ENCODE measurements around the gene AGAP9. TPM values are rescaled to one million over a fixed set of nuclear protein-coding genes. Genes with fewer than 3 reads are reported as not detected.
"Not testable (repeated sequence)": the region's sequence is repeated elsewhere in the genome, so short reads cannot be mapped to it uniquely, and the experiment has no call there.

Gene AGAP9
- total RNA-seq = 2.0 TPM

GRCh38 chr10:47523475-47523874 lies at the start of gene AGAP9:
TSS of gene AGAP9 (minus strand) at chr10:47523638. CDS start at chr10:47523526, 112 bp downstream.
- not testable (repeated sequence) for DNase-seq

GRCh38 chr10:47571138-47571912 lies 47.9 kb upstream of the AGAP9 start:
- DNase-seq = not testable (repeated sequence)

GRCh38 chr10:47566757-47567156 lies 43.3 kb upstream of the AGAP9 start:
- DNase-seq = not testable (repeated sequence)

GRCh38 chr10:47566108-47566699 lies 42.8 kb upstream of the AGAP9 start:
- DNase-seq = not testable (repeated sequence)

GRCh38 chr10:47565517-47565920 lies 42.1 kb upstream of the AGAP9 start:
- DNase-seq = not testable (repeated sequence)

GRCh38 chr10:47564953-47565352 lies 41.5 kb upstream of the AGAP9 start:
- DNase-seq = not testable (repeated sequence)

GRCh38 chr10:47564318-47564717 lies 40.9 kb upstream of the AGAP9 start:
- DNase-seq = not testable (repeated sequence)

GRCh38 chr10:47560452-47560851 lies 37.0 kb upstream of the AGAP9 start:
- DNase-seq = not testable (repeated sequence)

GRCh38 chr10:47559718-47560308 lies 36.4 kb upstream of the AGAP9 start:
- DNase-seq = not testable (repeated sequence)

GRCh38 chr10:47558109-47558508 lies 34.7 kb upstream of the AGAP9 start:
- not testable (repeated sequence) for DNase-seq

GRCh38 chr10:47557616-47558015 lies 34.2 kb upstream of the AGAP9 start:
- DNase-seq = not testable (repeated sequence)

GRCh38 chr10:47555334-47555733 lies 31.9 kb upstream of the AGAP9 start:
- not testable (repeated sequence) for DNase-seq

- not testable (repeated sequence) for DNase-seq
Observed at GRCh38 chr10:47554552-47554951, 31.1 kb upstream of the AGAP9 start.

- DNase-seq = not testable (repeated sequence)
Observed at GRCh38 chr10:47553860-47554247, 30.4 kb upstream of the AGAP9 start.

- peak; percentile 35 for DNase-seq
Observed at GRCh38 chr10:47553214-47553859, 29.9 kb upstream of the AGAP9 start.

- not testable (repeated sequence) for DNase-seq
Observed at GRCh38 chr10:47552719-47553118, 29.3 kb upstream of the AGAP9 start.

GRCh38 chr10:47547286-47547685 lies 23.8 kb upstream of the AGAP9 start:
- DNase-seq = not testable (repeated sequence)

GRCh38 chr10:47536430-47536829 lies 13.0 kb upstream of the AGAP9 start:
- not testable (repeated sequence) for DNase-seq

- DNase-seq = not testable (repeated sequence)
Observed at GRCh38 chr10:47502313-47502712, 21.1 kb downstream of the AGAP9 start.

GRCh38 chr10:47494226-47494625 lies 29.2 kb downstream of the AGAP9 start:
- DNase-seq = not testable (repeated sequence)

GRCh38 chr10:47491600-47491999 lies 31.8 kb downstream of the AGAP9 start, which contains the start of gene FAM25G:
TSS of gene FAM25G (minus strand) at chr10:47491700. CDS start at chr10:47491674, 26 bp downstream.
- not testable (repeated sequence) for DNase-seq

GRCh38 chr10:47489630-47490029 lies 33.8 kb downstream of the AGAP9 start:
- not testable (repeated sequence) for DNase-seq
